HepG2 (cell line): ENCODE data around the gene DSTN. TPM values are rescaled to one million over a fixed set of nuclear protein-coding genes. Genes with fewer than 3 reads are reported as not detected.

Source experiments
- ATAC-seq: fragments of 200-7000 bp; cut with Tn5 transposase; 3 replicates; pipeline ENCODE4 v1.9.1; 2020; ENCODE audit warnings: mild to moderate bottlenecking, moderate library complexity
- BruUV-seq: library from RNA; stranded (reverse); fragments of 400-500 nt; replicated peaks from 2 replicates; lab custom pipeline; 2021; lab: Mats Ljungman, UMichigan
- CTCF ChIA-PET: fragments of 300-600 bp; formaldehyde crosslinking; extraction: SDS; loops from one replicate; lab custom pipeline; 2021; ENCODE audit warnings: low total read pairs, inconsistent platforms, low intra/inter-chr PET ratio; lab: Yijun Ruan, JAX
- POLR2A ChIA-PET: fragments of 350-600 bp; sonication (Branson Sonifier 250); formaldehyde crosslinking; loops from one replicate; lab custom pipeline; 2020; ENCODE audit warnings: antibody characterized with exemption, inconsistent platforms; lab: Yijun Ruan, JAX
- DNase-seq: peaks from one replicate; pipeline ENCODE4 v3.0.0-alpha.2; 2015; ENCODE audit warnings: low spot score
- FAIRE-seq: peaks from 3 replicates; lab custom pipeline; 2011; peaks lifted over from hg19 to GRCh38; lab: Jason Lieb, UNC
- H2AFZ ChIP-seq: one replicate; pipeline ENCODE4 v1.6.1; 2011; ENCODE audit warnings: low read length, inconsistent platforms
- H3K27ac ChIP-seq: fragments of 300-600 bp; 3 replicates; pipeline ENCODE4 v1.8.0; 2011; ENCODE audit warnings: mixed run types, mild to moderate bottlenecking, mixed read lengths, low read length, inconsistent platforms; ENCODE audit not compliant: insufficient read depth; ENCODE audit errors: extremely low read length
- H3K27me3 ChIP-seq, 2 experiments: fragments of 200-600 bp in 1 of 2; 2 replicates in 1 of 2; 3 replicates in 1 of 2; pipeline versions ENCODE4 v1.6.0 to v1.8.0; 2011; ENCODE audit warnings: low read length in 2 of 2, mild to moderate bottlenecking in 2 of 2, moderate library complexity in 2 of 2, inconsistent platforms in 1 of 2; ENCODE audit not compliant: insufficient read depth in 2 of 2, control insufficient read depth in 1 of 2
- H3K36me3 ChIP-seq, 2 experiments: fragments of 200-600 bp in 1 of 2; replicated peaks in 1 of 2; 2 replicates in 1 of 2; 3 replicates in 1 of 2; pipeline versions ENCODE4 v1.5.1 to v1.8.0; 2011; ENCODE audit warnings: low read length in 2 of 2, inconsistent platforms in 1 of 2; ENCODE audit not compliant: insufficient read depth in 2 of 2, control insufficient read depth in 1 of 2
- H3K4me1 ChIP-seq: 2 replicates; pipeline ENCODE4 v1.5.1; 2012; ENCODE audit warnings: low read length, inconsistent platforms; ENCODE audit not compliant: insufficient read depth
- H3K4me2 ChIP-seq: 2 replicates; pipeline ENCODE4 v1.6.0; 2011; ENCODE audit warnings: low read depth, low read length, inconsistent platforms
- H3K4me3 ChIP-seq, 3 experiments: fragments of 200-600 bp in 1 of 3; sonication (generic), shearing (Covaris generic) in 1 of 3; replicated peaks in 1 of 3; 2 replicates each; pipeline ENCODE4 v1.5.1; 2011 to 2016; ENCODE audit warnings: low read length in 3 of 3, inconsistent platforms in 2 of 3, low read depth in 2 of 3, mild to moderate bottlenecking in 2 of 3, control low read depth in 1 of 3, mixed read lengths in 1 of 3; ENCODE audit not compliant: insufficient read depth in 1 of 3
- H3K79me2 ChIP-seq: one replicate; pipeline ENCODE4 v1.6.1; 2011; ENCODE audit warnings: low read length, inconsistent platforms; ENCODE audit not compliant: insufficient read depth
- H3K9ac ChIP-seq: 2 replicates; pipeline ENCODE4 v1.6.0; 2011; ENCODE audit warnings: mild to moderate bottlenecking, low read depth, low read length, inconsistent platforms; ENCODE audit not compliant: insufficient read depth
- H3K9me3 ChIP-seq: 2 replicates; pipeline ENCODE4 v1.5.1; 2012; ENCODE audit warnings: mild to moderate bottlenecking, low read length
- H4K20me1 ChIP-seq: 2 replicates; pipeline ENCODE4 v1.6.0; 2011; ENCODE audit warnings: inconsistent platforms, mild to moderate bottlenecking, low read length, moderate library complexity; ENCODE audit not compliant: insufficient read depth
- BORCS8-MEF2B ChIP-seq: sonication (generic); formaldehyde crosslinking; IDR thresholded peaks from 2 replicates; pipeline ENCODE4 v1.8.0; 2022; ENCODE audit warnings: mild to moderate bottlenecking, missing genetic modification reagents
- DZIP1 ChIP-seq: sonication (generic); formaldehyde crosslinking; IDR thresholded peaks from 2 replicates; pipeline ENCODE4 v1.5.0; 2020; ENCODE audit warnings: mild to moderate bottlenecking, missing genetic modification reagents
- FOXC1 ChIP-seq: sonication (generic); formaldehyde crosslinking; IDR thresholded peaks from 2 replicates; pipeline ENCODE4 v1.8.0; 2022; ENCODE audit warnings: mild to moderate bottlenecking, missing genetic modification reagents, borderline replicate concordance
- HOXD1 ChIP-seq: sonication (generic); formaldehyde crosslinking; IDR thresholded peaks from 2 replicates; pipeline ENCODE4 v1.5.0; 2020; ENCODE audit warnings: missing genetic modification reagents
- KDM3A ChIP-seq: IDR thresholded peaks from 2 replicates; pipeline ENCODE4 v1.6.1; 2018; ENCODE audit warnings: low read depth, missing compliant biosample characterization
- KLF15 ChIP-seq: sonication (generic); formaldehyde crosslinking; IDR thresholded peaks from 2 replicates; pipeline ENCODE4 v1.8.1; 2023; ENCODE audit warnings: borderline replicate concordance, mild to moderate bottlenecking, inconsistent platforms, missing genetic modification reagents, mixed read lengths
- RFX1 ChIP-seq: fragments of 450-650 bp; IDR thresholded peaks from 2 replicates; pipeline ENCODE4 v1.6.1; 2017
- SYNCRIP ChIP-seq: fragments of 200-400 bp; formaldehyde crosslinking; IDR thresholded peaks from 2 replicates; pipeline ENCODE4 v1.6.1; 2018; ENCODE audit warnings: mild to moderate bottlenecking, low read depth, low read length; ENCODE audit not compliant: insufficient read depth
- ZNF788 ChIP-seq: sonication (generic); formaldehyde crosslinking; IDR thresholded peaks from 2 replicates; pipeline ENCODE4 v1.5.0; 2020; ENCODE audit warnings: mild to moderate bottlenecking, missing genetic modification reagents, borderline replicate concordance
- ZNF839 ChIP-seq: sonication (generic); formaldehyde crosslinking; IDR thresholded peaks from 2 replicates; pipeline ENCODE4 v1.4.0; 2020; ENCODE audit warnings: missing genetic modification reagents, mild to moderate bottlenecking, borderline replicate concordance
- ZSCAN29 ChIP-seq: sonication (generic); formaldehyde crosslinking; conservative IDR thresholded peaks from 2 replicates; pipeline ENCODE4 v1.4.0; 2020; ENCODE audit warnings: mild to moderate bottlenecking, missing genetic modification reagents
- WGBS: methylation state at CpG from one replicate; pipeline ENCODE4 v1.1.6; 2017; ENCODE audit warnings: low lambda C conversion rate; 5-methylcytosine and 5-hydroxymethylcytosine counted together
- in situ Hi-C: cut with HindIII; loops from 2 replicates; pipeline ENCODE4 v1.10.0; 2017; ENCODE audit warnings: low pct_unique_long_range_greater_than_20kb; ENCODE audit not compliant: extremely low pct_ligation_motif_present
- intact Hi-C: fragments of 100-400 bp; cut with micrococcal nuclease; formaldehyde crosslinking; loops from one replicate; pipeline ENCODE4 v1.10.0; 2022; ENCODE audit not compliant: unreplicated experiment
- polyA plus RNA-seq, 8 experiments: library from polyadenylated mRNA; depleted of rRNA in 3 of 8; stranded (reverse) in 7 of 8; unstranded in 1 of 8; fragments of >200 nt; fragmentation: Illumina TruSeq in 4 of 8; extraction: Trizol in 4 of 8; gene quantifications; 2 replicates each; pipeline versions ENCODE4 v1.2.1 to v1.2.3, GENCODE V29; 2011 to 2016; ENCODE audit warnings: low read depth in 4 of 8, missing spikeins in 1 of 8, mixed read lengths in 1 of 8; ENCODE audit not compliant: insufficient read depth in 1 of 8
- total RNA-seq, 5 experiments: library from RNA; depleted of rRNA; stranded (reverse); fragments of >200 nt; fragmentation: Illumina TruSeq; extraction: Trizol; gene quantifications; 2 replicates each; pipeline ENCODE4 v1.2.3, GENCODE V29; 2016; ENCODE audit warnings: low read depth in 1 of 5
- TF ChIP-seq, protein P1 (sequence below): IDR thresholded peaks from 2 replicates; pipeline ENCODE4 v1.6.1; 2016; ENCODE audit warnings: missing compliant biosample characterization, missing genetic modification reagents, borderline replicate concordance
- TF ChIP-seq, protein P2 (sequence below): sonication (generic); formaldehyde crosslinking; IDR thresholded peaks from 2 replicates; pipeline ENCODE4 v1.4.0; 2020; ENCODE audit warnings: missing genetic modification reagents, borderline replicate concordance
- TF ChIP-seq, protein P3 (sequence below), 2 experiments: sonication (generic) in 1 of 2; formaldehyde crosslinking in 1 of 2; IDR thresholded peaks; 2 replicates each; pipeline versions ENCODE4 v1.5.1 to v1.6.1; 2011 to 2020; ENCODE audit warnings: borderline replicate concordance in 1 of 2, low read depth in 1 of 2, low read length in 1 of 2, mild to moderate bottlenecking in 1 of 2, missing genetic modification reagents in 1 of 2, moderate library complexity in 1 of 2

Gene DSTN
- total and polyA plus RNA-seq, 2 of the 13 experiments (the other 11 are each of a cell fraction or from before 2014, with no cell fraction given): 27.6 to 106 TPM

DNA sequence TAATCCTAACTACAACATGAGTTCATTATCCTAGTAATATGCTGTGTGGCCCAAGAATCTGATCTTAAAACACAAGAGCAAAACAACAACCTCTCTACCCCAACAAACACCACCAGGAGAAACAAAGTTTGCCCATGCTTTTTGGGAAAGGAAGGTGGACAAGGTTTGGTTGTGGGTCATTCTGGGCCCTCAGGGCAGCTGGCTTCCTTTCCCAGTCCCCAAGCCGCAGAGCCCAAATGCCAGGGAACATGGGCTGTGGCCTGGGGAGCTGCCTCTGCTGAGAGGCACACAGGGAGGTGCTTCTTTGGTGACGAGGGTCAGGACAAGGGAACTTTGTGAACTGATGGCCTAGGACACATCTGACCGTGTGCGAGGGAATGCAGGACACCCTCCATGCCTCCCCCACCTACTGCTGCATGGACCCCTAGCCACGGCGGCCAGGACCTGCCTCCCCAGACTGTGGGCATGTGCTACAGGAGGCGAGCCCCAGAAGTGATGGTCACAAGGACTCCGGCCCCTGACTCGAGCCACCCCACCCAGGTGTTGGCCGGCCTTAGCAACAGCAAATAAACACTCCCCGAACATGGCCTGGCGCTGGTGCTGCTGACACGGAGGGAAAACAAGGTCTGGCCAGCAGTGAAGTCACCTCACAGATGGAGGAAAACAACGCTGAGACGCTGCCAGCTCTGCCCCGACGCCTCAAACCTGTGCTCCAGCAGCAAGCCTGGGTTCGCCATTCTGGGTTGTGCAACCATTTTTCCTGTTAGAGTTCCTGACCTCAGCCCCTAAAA is 56.5 kb downstream of the DSTN start:
- Histone ChIP-seq H4K20me1 (peaks cover 28% of the 10 kb centered on the region; the same call in 1 of the 2 replicates), H3K4me2 (no peak overlapping the region), H3K79me2 (peaks cover 2% of the 10 kb centered on the region), H3K36me3 (peaks cover 96 to 98% of the 10 kb centered on the region in 2 experiments), H3K9ac (no peak overlapping the region), H2AFZ (no peak overlapping the region), H3K27ac (no peak overlapping the region), H3K4me1 (no peaks in the 10 kb centered on the region), H3K9me3 (no peaks in the 10 kb centered on the region), H3K27me3 (no peaks in the 10 kb centered on the region), H3K4me3 (no peak overlapping the region)
- in situ Hi-C loops (no loop called here), intact Hi-C loops (no loop called here)
- peak; percentile 8 for FAIRE-seq
- ChIA-PET POLR2A (no interaction called here), CTCF (no interaction called here)
- ATAC-seq: no peak
- WGBS: 96% methylated on average over 17 of the region's 18 CpGs
- no peak for DNase-seq
- BruUV-seq: no TSS peak
- no peak for TF ChIP-seq HOXD1 (CRISPR knock-in tag)
- TF ChIP-seq, protein P1, sequence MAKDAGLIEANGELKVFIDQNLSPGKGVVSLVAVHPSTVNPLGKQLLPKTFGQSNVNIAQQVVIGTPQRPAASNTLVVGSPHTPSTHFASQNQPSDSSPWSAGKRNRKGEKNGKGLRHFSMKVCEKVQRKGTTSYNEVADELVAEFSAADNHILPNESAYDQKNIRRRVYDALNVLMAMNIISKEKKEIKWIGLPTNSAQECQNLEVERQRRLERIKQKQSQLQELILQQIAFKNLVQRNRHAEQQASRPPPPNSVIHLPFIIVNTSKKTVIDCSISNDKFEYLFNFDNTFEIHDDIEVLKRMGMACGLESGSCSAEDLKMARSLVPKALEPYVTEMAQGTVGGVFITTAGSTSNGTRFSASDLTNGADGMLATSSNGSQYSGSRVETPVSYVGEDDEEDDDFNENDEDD: no peak
- no peak for TF ChIP-seq FOXC1 (CRISPR knock-in tag)
- no peak for TF ChIP-seq KDM3A (CRISPR knock-in tag)
- TF ChIP-seq SYNCRIP: no peak
- TF ChIP-seq ZNF788 (CRISPR knock-in tag): 0 out of 2 replicates have a peak, but pooled peaks have one; percentile 28
- TF ChIP-seq BORCS8-MEF2B: peak; percentile 45; the same call in 1 of the 2 replicates
- no peak for TF ChIP-seq ZNF839 (CRISPR knock-in tag)
- TF ChIP-seq, protein P2, sequence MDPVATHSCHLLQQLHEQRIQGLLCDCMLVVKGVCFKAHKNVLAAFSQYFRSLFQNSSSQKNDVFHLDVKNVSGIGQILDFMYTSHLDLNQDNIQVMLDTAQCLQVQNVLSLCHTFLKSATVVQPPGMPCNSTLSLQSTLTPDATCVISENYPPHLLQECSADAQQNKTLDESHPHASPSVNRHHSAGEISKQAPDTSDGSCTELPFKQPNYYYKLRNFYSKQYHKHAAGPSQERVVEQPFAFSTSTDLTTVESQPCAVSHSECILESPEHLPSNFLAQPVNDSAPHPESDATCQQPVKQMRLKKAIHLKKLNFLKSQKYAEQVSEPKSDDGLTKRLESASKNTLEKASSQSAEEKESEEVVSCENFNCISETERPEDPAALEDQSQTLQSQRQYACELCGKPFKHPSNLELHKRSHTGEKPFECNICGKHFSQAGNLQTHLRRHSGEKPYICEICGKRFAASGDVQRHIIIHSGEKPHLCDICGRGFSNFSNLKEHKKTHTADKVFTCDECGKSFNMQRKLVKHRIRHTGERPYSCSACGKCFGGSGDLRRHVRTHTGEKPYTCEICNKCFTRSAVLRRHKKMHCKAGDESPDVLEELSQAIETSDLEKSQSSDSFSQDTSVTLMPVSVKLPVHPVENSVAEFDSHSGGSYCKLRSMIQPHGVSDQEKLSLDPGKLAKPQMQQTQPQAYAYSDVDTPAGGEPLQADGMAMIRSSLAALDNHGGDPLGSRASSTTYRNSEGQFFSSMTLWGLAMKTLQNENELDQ (CRISPR knock-in tag): no peak
- TF ChIP-seq ZSCAN29 (CRISPR knock-in tag): no peak
- TF ChIP-seq KLF15 (CRISPR knock-in tag): no peak
- TF ChIP-seq, protein P3, sequence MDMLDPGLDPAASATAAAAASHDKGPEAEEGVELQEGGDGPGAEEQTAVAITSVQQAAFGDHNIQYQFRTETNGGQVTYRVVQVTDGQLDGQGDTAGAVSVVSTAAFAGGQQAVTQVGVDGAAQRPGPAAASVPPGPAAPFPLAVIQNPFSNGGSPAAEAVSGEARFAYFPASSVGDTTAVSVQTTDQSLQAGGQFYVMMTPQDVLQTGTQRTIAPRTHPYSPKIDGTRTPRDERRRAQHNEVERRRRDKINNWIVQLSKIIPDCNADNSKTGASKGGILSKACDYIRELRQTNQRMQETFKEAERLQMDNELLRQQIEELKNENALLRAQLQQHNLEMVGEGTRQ (IDR thresholded peaks at IDR 0.05; ENCODE audit: low read depth, low read length): no peak
- TF ChIP-seq, protein P3 (CRISPR knock-in tag; IDR thresholded peaks at IDR 0.05; ENCODE audit: borderline replicate concordance): no peak
- no peak for TF ChIP-seq DZIP1 (CRISPR knock-in tag)
- peak; percentile 10; the same call in 1 of the 2 replicates for TF ChIP-seq RFX1
